DMS153 (cell line): ENCODE measurements around the gene ALG8.
"Not testable (repeated sequence)": the region's sequence is repeated elsewhere in the genome, so short reads cannot be mapped to it uniquely, and the experiment has no call there.

Experiments
- DNase-seq: peaks from one replicate; lab custom pipeline; 2025; lab: John Stamatoyannopoulos, UW

Gene ALG8

DNA sequence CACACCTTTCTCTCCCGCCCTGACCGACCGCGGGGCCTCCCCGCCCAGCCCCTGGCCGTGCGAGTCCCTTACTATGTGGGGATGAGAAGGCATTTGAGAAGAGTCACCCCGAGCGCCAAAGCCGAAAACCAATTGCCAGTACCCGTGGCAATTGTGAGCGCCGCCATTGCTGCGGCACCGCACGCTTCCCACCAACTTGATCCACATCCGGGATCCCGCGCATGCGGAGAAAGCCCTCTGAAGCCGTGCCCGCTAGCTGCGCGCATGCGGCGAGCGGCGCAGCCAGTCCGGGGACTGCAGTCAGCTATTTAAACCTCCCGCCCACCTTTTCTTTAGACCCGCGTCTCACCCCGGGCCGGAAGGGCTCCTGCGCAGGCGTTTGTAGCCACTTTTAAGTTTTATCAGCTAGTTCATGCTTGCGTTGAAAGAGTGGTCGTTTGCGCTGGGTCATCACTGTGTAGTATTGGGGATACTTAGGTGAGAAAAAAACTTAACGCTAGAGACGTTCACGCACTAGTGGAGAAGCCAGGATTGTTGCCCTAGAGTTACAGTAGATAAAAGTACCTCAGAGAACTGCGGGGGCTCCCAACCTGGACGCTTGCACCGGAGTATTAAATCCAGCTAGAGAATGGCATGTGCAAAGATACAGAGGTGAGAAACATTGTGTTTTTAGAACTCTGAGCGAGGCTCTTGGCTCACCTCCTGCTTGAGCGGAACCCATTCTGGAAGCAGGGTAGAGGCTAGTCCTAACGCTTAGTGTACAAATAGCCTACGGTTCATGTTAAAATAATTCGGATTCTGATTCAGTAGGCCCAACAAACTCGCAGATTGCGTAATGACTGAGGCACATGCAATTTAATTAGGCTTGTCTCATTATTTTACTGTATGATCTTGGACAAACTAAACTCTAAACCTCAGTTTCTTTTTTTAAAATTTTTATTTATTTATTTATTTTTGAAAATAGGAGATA is at the start of gene ALG8:
ALG8 (minus strand) TSS at position 205 of the 970 bp plus-strand sequence; CDS start at position 167, 38 bp downstream.
- peak; percentile 84 for DNase-seq

DNA sequence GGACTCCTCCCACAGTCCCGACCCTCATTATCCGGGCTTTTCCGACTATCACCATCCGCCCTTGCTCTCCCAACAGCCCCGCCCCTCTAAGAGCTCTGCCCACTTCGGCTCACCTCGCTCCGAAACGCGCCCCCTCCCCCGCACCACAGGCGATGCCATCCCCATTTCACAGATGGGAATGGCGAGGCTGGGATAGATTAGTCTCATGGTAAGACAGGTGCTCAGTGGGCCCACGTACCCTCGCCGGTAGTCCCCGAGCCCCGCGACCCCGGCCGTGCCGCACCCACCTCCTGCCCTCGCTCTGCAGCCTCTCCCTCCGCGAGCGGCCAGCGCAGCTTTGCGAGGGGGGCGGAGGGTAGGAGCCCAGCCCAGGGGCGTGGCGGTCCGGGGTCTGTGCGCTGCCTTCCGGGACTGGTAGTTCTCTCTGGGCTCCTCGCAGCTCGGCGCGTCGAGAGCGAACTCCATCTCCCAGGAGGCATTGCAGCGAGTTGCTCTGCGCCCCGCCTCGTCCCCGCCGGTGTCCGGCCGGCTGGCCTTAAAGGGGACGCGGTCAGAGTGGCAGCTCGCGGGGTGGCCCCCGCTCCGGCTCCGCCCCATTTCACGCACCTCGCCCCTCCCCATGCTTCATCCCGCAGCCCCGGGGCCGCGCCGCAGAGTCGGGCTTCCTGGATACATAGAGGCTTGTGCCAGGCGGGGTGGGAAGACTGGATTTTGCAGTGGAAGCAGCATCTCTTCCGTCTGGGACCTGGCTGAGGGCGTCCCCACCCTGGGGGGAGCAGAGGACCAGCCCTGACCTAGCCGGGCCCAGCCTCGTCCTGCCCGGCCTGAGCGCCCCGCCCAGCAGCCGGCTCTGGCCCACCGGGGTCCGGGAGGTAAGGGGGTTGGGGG is 49.1 kb upstream of the ALG8 start, which contains the start of the genes KCTD21 and USP35:
KCTD21 (minus strand) TSS at position 341 of the 888 bp plus-strand sequence. CDS start 14,072 bp downstream, outside the sequence.
USP35 (plus strand) TSS at position 634 of the 888 bp plus-strand sequence. CDS start 7,327 bp downstream, outside the sequence.
- DNase-seq: peak; percentile 91

DNA sequence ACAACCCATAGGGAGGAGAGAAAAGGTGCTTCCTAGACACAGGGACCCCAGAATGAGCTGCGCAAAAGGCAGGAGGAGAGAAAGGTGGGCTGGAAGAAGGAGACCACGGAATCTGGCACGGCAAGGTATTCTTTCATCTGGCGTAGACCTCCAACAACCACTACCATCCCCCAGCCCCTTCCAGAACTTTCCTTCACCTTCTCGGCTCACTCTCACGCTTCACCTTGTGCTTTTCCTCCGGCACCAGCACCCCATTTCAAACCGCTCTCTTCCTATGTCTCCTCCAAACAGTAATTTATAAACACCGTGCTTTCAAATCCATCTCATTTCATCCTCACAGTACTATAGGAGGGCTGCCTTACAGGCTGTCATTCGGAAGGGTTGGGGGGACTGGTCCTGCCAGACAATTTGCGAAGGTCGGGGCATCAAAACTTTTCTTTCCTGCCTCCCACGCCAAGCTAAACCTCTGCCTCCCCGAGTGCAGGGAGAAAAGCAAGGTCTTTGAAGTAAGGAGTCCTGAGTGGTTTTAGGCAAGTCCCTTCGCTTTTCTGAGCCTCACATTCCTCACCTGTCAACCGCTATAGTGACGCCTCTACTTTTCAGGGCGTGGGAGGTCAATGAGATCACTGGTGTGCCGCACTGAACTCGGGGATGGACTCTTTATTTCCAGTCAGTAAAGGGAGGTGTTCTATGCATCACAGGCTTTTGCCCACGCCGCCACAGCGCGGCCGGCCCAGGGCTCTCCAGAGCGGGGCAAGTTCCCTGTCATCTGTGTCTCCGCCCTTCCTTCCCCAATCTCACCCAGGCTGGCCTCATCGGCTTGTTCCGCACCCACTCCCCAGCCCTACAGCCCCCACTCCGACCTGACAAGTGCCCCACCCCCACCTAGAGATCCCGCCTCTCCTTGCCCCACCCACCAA is 48.2 kb upstream of the ALG8 start:
- DNase-seq: no peak

DNA sequence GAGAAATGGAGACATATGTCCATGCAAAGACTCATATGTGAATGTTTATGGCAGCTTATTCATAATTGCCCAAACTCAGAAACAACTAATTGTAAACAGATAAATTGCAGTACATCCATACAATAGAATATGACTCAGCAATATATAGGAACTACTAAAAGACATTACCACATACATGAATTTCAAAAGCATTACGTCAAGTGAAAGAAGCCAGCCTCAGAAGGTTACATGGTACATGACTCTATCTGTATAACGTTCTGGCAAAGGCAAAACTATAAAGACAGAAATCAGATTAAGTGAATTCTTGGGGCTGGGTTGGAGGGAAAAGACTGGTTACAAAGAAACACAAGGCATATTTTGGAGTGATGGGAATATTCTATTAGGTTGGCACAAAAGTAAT is 41.8 kb upstream of the ALG8 start:
- no peak for DNase-seq

DNA sequence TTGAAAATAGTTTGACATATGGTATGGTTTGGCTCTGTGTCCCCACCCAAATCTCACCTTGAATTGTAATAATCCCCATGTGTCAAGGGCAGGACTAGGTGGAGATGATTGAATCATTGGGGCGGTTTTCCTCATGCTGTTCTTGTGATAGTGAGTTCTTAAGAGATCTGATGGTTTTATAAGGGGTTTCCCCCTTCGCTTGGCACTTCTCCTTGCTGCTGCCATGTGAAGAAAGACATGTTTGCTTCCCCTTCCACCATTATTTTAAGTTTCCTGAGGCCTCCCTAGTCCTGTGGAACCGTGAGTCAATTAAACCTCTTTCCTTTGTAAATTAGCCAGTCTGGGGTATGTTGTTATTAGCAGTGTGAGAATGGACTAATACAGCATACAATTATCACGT is 41.3 kb upstream of the ALG8 start:
- DNase-seq: no peak

DNA sequence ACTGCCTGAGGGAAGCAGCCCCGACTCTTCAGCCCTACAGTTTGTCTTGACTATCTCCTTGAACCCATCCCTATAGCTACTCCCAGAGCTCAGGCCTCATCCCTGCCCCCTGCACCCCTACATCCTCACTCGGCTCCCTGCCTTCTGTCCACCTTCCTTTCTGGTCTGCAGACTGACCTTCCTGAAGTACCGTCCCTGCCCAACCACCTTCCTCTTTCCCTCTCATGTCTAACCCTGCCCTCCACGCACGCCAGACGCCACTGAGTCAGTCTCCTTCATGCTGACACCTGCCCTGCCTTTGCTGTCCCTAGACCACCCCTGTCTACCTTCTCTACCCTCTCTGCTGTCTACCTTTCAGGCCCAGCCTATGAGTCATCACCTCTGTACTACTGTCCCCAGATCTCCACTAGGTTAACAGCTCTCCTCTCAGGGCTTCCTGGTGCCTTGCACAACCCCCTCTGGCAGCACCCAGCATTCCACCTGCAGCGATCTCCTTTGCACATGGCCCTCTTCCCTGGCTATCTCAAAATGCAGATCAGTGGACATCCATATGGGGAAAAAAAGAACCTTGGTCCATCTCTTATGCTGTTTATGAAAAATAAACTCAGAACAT is 40.1 kb upstream of the ALG8 start:
- DNase-seq: no peak

DNA sequence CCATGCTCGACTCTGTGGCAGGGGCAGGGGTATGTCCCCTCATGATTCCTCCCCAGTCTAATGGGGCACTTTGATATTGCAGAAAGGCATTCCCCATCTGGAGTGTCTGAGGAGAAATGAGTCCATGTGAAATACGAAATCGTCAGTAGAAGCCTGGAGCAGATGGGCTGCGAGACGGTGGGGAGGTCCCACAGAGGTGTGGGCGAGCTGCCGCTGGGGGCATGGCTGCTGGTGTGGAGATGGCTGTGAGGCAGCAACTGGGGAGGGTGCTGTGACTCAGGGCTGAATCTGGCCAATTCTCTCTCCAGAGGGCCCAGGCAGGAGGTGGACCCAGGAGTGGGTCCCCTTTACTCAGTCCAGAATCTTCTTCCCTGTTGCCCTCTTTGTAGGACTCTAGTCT is 37.8 kb upstream of the ALG8 start:
- no peak for DNase-seq

DNA sequence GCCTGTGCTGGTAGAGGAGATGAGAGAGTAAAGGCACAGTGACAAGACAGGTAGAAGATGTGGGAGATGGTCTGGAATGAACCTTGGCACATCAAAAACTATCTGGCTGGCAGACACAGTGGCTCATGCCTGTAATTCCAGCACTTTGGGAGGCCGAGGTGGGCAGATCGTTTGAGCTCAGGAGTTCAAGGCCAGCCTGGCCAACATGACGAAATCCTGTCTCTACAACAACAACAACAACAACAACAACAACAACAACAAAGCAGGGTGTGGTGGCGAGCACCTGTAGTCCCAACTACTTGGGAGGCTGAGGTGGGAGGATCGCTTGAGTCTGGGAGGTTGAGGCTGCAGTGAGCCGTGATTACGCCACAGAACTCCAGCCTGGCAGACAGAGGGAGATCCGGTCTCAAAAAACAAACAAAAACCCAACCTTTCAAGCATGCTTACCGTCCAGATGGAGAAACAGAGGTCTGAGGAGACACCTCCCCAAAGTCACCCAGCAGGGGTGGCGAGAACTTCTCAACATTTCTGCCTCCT is 37.2 kb upstream of the ALG8 start:
- DNase-seq: no peak

DNA sequence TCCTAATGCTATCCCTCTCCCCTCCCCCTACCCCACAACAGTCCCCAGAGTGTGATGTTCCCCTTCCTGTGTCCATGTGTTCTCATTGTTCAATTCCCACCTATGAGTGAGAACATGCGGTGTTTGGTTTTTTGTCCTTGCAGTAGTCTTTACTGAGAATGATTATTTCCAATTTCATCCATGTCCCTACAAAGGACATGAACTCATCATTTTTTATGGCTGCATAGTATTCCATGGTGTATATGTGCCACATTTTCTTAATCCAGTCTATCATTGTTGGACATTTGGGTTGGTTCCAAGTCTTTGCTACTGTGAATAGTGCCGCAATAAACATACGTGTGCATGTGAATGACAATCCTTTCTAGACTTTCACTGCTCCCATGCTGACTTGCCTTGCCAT is 36.4 kb upstream of the ALG8 start:
- not testable (repeated sequence) for DNase-seq

DNA sequence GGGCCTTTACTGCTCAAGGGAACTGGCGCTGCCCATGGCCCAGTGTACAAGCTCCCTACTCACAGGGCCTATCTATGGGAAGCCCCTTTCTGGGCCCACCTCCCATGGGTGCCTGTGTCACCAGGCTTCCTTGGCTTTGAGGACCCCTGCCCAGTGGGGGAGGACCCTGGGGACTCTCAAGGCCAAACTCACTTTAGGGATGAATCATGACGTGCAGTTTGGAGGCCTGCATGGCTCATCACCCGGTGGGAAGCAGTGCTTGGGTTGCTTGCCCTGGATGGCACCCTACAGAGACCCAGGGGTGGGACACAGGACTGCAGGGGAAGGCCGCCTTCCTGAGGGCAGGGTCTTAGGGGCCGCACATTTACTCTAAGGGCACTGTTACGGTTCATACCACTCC is 32.5 kb upstream of the ALG8 start:
- no peak for DNase-seq

DNA sequence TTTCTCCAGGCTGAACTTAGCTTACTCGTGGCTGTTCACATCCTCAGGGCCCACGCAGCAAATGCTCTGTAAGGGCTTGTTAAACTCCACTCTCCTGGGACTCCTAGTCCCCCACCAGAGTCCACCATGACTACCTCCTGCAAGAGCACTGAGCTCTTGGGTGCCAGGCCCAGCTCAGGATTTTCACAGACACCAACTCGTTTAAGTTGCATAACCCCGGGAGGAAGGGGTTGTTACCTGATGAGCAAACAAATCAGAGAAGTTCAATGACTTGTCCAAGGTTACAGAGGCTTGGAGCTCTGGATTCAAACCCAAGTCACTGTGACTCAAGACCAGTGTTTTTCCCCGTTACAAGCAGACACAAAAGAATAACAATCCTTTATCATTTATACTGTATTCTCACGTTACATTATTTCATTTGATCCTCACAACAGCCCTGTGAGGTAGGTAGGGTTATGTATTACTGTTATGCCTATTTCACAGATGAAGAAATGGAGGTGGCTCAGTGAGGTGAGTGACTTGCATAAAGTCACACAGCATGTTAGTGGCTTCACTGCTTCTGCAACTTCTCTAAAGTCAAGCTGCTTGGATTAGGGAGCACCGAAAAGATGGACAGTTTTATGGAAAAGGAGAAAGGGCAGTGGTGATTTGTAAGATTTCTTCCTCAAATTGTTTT is 31.6 kb upstream of the ALG8 start:
- no peak for DNase-seq

DNA sequence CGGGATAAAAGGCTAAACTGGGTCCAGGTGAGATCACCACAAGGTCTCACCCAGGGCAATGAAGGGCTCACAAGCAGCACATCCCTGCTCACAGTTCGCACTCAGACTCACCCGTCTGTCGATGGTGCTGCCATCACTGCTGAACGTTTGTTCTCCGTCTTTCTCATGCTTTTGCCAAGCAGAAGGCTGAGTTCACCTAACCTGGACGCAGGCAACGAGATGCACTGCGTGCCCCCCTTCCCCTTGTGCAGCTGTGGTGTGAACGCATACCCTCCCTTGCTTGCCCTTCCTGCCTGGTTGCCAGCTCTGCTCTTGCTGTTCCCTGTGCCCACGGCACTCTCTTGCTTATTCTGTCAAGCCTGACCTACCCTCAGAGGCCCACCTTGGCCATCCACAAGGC is 31.0 kb upstream of the ALG8 start:
- no peak for DNase-seq

DNA sequence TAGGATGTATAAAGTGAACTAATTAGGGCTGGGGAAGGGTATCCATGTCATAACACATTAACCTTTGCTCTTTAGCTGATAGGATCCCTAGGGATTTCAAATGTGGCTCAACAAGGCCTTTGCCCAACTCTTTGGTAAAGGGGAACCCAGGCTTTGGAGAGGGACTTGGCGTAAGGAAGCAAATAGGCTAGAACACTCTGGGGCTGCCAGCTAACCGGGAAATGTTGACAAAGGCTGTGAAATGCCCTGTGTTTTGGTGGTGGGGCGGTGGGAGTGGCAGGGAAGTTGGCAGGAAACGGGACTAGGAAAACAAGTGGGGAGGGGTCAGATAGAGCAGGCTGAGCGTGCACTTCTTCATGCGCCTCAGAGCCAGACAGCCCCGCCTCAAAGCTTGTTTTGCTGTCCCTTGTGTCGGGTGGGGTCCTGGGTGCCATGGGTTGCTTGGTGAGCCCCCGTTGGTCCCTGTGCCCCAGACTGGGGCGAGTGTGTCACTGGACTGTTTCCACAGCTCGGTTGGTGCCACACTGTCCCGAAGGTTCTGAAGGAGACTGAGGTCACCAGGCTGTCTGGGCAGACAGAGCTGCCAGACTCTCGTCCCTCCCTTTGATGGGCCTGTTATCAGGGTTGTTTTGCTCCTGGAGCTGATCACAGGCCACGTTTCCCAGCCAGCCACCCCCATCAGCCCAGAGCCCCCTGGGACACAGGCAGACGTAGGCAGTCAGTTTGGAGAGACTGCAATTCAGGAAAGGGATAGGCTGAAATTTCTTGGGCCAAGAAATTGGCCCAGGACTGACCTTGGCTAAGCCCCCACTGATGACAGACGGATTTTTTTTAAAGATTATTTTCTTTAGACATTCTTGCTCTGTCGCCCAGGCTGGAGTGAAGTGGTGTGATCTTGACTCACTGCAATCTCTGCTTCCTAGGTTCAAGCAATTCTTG is 29.4 kb upstream of the ALG8 start:
- no peak for DNase-seq

DNA sequence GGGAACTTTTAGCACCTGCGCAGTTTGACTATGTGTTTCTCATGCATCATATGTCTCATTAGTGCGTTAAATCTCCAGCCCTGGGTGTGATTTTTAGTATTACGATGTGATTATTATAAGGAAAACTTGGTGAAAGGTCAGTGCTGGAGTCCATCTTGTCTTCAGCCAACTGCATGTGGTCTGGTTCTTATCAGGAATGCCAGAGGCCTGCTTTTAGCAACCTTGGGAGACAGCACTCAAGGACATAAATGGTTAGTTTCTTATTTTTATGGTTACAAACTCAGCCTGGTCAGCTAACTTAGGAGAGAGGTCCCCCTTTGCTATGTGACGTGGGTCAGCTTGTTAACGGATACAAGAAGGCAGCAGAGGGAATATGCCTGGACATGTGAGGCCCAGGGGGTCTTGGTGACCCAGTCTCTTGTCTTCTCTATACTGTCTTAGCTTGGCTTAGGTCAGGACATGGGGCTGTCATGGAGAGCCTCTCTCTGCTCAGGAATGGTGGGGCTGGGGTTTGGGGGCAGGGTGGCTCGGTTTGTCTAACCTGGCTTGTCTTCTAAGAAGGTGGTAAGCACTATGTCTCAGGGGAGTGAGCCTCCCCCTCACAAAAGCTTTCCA is 27.5 kb upstream of the ALG8 start:
- no peak for DNase-seq

DNA sequence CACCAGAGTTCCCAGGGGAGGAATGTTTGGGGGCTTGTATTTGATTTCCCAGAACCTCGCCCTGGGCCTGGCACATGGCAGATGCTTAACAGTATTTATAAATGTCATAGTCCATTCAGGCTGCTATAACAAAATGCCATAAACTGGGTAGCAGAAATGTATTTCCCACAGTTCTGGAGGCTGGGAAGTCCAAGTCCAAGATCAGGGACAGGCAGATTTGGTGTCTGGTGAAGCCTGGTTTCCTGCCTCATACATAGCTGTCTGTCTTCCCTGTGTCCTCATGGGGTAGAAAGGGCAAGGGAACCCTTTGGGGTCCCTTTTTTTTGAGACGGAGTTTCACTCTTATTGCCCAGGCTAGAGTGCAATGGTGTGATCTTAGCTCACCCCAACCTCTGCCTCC is 25.0 kb upstream of the ALG8 start:
- no peak for DNase-seq

DNA sequence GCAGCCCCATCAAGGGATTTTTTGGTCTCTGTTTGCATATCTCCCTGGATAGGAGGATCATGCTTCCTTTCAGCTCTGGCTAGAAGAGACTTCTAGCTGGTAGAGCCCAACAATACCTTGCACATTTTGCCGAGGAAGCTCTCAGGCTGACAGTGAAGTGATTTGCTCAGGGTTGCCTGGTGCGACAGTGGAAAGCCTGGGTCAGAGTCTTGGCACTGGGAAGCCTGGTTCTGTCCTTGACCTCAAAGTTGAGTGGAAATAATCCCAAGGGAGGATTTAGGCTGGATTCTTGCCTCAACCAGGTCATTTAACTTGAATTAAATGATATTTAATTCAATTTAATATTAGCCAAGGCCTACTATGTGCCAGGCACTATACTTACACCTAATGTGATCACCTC is 24.4 kb upstream of the ALG8 start:
- no peak for DNase-seq

DNA sequence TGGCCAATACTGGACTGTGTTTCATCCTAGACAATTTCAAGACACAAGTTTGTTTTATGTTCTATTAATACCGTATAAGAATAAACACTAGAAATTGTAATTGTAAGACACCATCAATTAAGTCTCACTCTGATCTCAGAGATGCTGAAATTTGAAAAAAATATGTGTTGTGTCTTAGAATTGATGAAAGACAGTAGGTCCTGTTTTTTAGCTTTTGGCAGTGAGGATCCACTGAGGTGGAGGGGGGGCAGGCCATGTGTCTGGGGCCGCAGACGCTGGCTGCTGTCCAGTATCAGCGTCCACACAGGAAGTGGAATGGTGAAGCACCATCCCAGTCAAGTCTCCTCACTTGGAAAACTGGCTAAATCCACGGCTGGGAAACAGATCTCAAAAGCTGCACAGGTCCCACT is 22.5 kb upstream of the ALG8 start:
- DNase-seq: no peak

DNA sequence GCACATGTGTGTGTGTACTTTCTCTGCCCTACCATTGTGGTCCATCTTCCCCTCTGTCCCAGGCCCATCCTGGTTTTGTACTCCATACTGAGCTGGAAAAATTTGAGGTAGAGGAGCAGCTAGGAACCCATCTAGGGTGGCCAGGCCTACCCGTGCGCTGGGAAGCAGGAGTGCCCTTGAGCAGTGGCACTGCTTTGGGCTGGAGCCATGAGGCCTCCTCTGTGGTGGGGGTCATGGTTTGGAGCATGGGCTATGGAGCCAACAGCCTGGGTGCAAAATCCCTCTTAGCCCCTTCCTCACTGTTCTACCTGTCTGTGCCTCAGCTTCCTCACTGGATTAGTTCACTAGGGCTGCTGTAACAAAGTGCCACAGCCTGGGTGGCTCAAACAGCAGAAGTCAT is 21.9 kb upstream of the ALG8 start:
- no peak for DNase-seq

DNA sequence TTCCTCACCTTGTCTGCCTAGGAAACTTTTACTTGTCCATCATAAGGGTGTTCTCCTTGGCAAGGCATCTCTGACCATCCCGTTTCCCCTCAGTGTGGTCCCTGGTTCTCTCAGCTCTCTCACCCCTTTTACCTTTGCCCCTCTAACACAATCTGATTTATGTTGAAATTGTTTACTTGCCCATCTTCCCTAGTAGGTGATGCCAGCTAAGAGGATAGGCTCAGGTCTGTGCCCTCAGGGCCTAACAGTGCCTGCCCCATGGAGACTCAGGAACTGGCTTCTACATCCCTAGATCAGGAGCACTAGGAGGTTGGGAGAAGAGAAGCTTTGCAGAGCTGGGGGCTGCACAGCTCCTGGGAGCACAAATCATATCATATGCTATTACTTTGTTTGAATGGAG is 21.1 kb upstream of the ALG8 start:
- DNase-seq: no peak
